Stimulated activated CD4-positive, alpha-beta T cell treated with anti-CD3 and anti-CD28 coated beads, Interleukin-4, amount 100 ng/mL, for 24 hours (primary cell): ENCODE results near the gene COX4I2.
"Not testable (repeated sequence)": the region's sequence is repeated elsewhere in the genome, so short reads cannot be mapped to it uniquely, and the experiment has no call there.

Experiments
- DNase-seq: peaks from one replicate; pipeline ENCODE4 v3.0.0-alpha.2; 2020

Gene COX4I2

DNA sequence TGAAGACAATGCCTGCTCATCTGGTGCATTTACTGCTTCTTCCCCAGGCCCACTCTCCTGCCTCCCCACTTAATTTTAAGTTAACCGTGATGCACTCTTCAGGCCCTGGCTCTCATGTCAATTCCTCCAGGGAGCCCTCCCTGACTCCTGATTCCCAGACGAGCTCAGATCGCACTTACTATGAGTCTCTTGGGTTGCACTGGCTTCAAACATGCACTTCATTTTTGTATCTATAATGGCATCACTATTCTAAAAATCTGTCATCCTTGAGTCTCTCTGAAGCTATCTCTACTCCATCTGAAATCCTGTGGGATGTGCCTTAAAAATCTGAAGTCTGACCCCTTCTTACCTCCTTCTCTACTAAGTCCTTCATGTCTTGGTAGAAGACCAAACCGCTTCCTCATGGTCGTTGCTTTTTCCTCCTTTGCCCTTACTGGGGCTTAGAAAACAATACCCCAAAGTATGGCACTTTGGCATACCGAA, 24.7 kb downstream of the COX4I2 start:
- no peak for DNase-seq

DNA sequence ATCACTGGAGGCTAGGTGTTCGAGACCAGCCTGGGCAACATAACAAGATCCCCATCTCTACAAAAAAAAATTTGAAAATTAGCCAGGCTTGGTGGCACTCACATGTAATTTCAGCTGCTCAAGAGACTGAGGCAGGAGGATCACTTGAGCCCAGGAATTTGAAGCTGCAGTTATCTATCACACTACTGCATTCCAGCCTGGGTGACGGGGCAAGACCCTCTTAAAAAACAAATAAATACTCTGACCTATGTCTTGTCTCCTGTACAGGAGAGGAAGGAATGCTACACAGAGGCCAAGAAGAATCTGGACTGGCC, 25.8 kb downstream of the COX4I2 start:
- no peak for DNase-seq

DNA sequence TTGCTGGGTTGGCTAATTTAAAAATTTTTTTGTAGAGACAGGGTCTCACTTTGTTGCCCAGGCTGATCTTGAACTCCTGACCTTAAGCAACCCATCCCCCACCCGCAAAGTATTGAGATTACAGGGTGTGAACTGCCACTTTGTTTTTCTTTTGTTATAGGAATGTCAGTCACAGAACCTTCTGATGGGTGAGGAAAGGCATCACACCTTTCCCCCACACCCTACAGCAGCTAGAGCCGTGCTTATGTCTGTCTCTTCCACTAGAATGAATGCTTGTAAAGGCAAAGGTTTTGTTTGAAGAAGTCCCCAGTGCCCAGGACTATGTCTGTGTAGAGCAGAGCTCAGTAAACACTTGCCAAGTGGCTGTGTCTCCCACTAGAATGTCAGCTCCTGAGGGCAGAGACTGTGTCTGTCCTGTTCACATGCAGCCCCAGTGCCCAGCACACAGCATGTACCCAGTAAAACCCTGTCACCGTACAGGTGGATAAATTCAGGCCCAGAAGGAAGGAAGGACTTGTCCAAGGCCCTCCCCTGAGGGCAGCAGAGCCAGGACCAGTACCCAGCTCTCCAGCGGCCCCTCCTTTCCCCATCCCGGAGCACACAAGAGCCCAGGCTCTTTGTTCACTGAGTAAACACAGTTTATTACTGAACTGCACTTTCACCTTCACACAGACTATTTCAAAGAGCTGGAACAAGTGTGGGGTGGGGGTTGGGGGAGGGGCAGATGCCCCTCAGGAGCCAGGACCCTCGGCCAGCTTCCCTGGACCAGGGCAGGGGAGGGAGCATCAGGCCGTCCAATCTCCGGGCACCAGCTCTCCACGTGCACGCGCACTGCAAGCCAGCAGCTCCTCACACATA, 26.4 kb downstream of the COX4I2 start:
- DNase-seq, result no peak

GRCh38 chr20:31664696-31665354, 27.1 kb downstream of the COX4I2 start:
- no peak for DNase-seq

DNA sequence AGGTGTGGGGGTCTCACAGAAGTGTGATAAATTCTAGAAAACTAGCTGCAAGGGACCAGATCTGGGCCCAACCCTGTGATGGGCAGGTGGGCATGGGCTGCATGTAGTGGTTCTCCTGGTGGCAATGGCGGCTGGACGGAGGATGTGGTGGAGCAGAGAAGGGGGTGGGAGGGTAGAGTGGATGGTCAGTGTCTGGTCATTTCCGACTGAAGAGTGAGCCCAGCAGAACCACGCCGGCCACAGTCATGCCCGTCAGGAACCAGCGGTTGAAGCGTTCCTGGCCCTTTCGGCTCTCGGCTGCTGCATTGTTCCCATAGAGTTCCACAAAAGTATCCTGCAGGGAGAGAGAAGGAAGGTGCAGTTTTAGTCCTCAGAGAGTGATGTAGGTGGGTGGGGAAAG, 28.0 kb downstream of the COX4I2 start:
- DNase-seq, result no peak

DNA sequence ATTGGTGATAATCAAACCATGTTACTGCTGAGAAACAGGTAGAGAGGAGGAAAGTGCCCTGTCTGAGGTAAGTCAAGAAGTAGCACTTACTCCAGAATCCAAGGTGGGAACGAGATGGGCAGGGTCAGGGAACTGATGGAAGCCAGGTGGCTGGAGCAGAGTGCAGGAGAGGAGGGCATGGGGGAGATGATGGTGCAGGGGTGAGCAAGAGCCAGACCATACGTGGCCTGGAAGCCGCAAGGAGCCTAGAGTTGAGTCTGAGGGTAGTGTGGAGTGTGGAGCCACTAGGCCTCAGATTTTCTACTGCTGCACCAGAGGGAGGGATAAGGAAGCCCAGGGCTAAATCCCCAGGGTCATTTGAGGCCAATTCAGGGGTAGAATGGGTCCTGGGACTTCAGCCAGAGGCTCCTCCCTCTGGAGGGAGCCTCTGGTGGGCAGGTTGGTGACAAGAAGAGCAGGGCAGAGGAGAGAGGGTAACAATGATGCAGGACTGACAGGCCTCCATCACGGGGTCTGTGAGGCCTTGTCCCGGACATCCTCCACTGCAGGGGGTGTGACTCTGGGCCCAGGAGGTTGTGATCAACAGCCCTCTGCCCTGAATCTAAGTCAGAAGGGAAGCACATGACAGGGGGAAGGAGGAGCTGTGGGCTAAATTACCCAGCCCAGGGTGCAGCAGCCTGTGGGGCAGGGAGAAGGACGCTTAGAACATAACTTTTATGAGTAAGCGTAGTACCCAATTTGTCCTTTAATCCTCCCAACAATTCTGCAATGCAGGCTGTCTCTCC, 28.7 kb downstream of the COX4I2 start:
- no peak for DNase-seq

DNA sequence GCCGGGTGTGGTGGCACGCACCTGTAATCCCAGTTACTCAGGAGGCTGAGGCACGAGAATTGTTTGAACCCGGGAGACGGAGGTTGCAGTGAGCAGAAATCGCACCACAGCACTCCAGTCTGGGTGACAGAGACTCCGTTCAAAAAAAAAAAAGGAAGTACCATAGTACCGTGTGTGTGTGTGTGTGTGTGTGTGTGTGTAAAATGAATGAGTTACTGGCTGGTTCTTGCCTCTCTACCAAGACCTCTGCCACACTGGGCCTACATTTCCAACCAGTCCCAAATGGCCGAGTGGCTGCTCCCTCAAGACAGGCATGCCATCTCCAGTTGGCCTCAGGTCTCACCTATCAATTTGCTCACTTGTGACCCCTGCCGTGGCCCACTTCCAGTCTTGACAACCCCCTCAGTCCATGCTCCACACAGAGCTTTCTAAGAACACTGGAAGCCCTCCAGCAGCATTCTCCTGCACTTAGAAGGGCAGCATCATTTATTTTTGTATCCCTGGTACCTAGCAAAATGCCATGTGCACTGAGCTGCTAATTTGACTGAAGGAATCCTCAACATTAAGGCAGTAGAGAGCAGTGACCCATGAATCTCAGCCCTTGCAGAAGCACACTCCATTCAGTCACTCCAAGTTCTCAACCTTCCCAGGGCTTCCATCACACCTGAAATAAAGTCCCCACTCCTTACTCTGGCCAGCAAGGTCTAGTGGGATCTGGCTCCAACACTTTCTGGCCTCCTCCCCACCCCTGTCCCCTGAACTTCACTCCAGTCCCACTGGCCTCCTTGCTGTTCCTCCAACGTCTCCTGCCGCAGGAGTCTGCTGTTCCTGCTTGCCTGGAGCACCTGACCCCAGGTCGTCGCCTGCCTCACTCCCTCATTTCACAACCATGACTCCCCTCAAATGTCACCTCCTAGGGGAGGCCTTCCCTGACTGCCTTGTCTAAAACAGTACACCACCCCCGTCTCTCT, 29.9 kb downstream of the COX4I2 start:
- no peak for DNase-seq

DNA sequence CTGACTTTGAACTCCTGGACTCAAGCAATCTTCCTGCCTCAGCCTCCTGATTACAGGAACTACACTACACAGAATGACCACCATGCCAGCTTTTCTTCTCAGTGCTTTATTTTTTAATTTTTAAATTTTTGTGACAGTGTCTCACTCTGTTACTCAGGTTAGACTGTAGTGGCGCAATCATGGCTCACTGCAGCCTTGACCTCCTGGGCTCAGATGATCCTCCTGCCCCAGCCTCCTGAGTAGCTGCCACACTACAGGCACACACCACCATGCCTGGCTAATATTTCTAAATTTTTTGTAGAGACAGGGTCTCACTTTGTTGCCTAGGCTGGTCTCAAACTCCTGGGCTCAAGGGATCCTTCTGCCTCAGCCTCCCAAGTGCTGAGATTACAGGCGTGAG, 31.2 kb downstream of the COX4I2 start:
- DNase-seq, result not testable (repeated sequence)

DNA sequence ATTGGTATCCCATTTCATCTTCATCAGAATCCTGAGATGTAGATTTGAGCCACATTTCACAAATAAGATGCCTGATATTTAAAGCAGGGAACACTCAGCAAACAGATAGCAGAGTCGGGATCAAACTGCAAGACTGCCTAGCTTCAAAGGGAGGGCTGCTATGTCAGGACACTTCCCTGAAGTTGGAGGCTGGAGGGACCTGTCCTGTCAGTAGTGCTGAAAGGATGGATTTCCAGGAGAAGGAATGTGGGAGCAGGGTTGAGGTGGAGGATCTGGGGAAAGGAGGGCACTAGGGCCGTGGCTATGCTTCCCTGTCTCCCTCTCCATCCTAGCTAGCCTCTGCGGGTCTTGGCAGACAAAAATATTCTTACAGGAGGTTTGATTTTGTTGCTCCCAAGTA, 32.2 kb downstream of the COX4I2 start:
- no peak for DNase-seq

- no peak for DNase-seq
Observed at GRCh38 chr20:31670371-31671228, 32.9 kb downstream of the COX4I2 start.

- no peak for DNase-seq
Observed at GRCh38 chr20:31671324-31671723, 33.6 kb downstream of the COX4I2 start.

DNA sequence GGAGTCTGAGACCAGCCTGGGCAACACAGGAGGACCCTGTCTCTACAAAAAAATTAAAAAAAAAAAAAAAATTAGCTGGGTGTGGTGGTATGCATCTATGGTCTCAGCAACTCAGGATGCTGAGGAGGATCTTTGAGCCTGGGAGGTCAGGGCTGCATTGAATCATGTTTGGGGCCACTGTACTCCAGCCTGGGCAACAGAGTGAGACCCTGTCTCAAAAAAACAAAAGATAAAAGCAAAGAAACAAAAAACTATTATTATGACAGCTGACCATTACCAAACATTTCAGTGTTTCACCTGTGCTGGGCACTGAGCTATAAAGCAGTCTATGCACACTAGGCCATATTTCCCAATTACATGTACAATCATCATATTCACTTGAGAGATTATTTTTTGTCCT, 35.7 kb downstream of the COX4I2 start:
- no peak for DNase-seq

GRCh38 chr20:31673943-31674463, 36.3 kb downstream of the COX4I2 start:
- no peak for DNase-seq

GRCh38 chr20:31674895-31675827, 37.4 kb downstream of the COX4I2 start:
- peak; percentile 65 for DNase-seq

GRCh38 chr20:31675828-31676608, 38.3 kb downstream of the COX4I2 start:
- DNase-seq, result peak; percentile 65

DNA sequence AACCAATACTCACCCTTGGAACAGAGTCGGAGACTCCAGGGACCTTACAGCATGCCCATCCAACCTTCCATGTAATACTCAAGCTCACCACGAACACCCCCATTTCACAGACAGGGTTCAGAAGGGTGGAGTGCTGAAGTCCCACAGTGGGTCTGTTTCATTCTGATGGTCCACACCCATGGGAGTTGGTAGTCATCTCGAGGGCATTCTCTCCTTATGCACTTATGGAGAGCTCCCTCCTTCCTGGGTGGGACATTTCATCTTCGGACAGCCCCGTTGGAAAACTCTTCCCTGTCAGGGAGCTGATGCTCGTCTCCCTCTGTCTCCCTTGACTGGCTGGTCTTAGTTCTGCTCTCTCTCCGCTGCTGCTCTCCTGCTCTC, 38.9 kb downstream of the COX4I2 start:
- DNase-seq, result no peak

DNA sequence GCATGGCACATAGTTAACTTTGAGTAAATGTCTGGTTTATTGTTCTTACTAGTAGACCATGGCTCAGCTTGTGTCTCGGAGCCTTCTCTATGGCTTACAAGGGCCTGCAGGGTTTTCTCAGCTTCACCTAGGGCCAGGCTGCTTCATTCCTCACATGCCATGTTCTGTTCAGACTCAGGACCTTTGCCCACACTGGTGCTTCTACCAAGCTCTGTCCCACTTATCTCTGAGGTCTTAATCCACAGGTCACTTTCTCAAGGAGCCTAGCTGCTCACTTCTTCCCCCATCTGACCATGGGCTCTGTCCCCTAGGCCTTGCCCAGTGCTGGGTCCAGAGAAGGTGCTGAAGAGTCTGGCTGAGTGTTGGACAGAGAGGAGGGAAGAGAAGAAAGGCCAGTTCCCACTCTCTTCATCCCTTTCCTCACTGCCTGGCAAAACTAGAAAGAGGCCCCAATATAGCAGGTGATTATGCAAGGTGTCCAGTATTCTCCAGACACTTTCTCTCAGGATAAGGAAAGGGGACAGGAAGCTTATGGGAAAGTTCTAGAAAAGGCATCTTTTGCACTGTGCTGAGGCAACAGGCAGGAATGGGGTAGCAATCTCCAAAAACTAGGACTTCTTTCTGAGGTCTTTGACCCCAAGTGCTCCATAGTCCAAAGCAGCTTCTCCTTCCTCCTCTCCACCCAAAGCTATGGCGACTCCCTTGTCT, 40.0 kb downstream of the COX4I2 start:
- no peak for DNase-seq
